ENCODE results near the gene EIF2B4. TPM values are rescaled to one million over a fixed set of nuclear protein-coding genes. Genes with fewer than 3 reads are reported as not detected.
A peak's percentile ranks its signal among the peaks of the same experiment; 100 is the strongest.

EIF2B4 gene
- total RNA-seq, 1 experiment from 2014 or later: 67.2 TPM

DNA sequence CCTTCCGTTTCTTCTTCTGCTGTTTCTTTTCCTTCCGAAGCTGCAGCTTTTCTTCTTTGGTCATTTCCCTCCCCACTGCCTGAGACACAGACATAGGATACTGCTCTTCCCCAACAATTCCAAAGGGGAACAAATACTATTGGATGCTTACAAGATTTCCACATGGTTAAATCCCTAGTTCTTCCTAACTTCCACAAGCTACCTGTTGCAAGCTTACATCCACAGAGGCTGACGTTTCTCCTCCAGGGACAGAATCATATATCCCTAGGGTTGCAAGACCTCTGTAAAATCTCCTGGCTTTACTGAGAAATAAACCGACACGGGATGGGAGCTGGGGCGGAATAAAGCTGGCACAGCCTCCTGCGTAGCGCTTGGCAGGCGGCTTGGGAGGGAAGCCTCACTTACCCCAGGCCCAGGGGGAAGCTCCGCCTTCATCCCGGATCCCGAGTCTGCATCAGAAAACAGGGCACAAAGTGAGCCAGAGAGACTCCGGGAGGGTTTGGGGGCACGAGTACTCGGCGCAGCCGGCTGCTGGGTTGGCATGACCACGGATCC, 590 bp downstream of the EIF2B4 start:
- no CpG with 5 or more reads among the region's 18 CpGs for WGBS (ENCODE audit: extremely low coverage, insufficient read length, low lambda C conversion rate)

More for the DNA sequence above, 590 bp downstream of the EIF2B4 start:
- Histone ChIP-seq H3K4ac (ENCODE audit: low read depth, low read length) (no peak overlapping the region), H3K4me1 (ENCODE audit: insufficient read depth, low read length) (peaks cover 3% of the 10 kb centered on the region; the same call in 1 of the 2 replicates), H3K27ac (ENCODE audit: insufficient read length, low read depth, low read length) (no peak overlapping the region), H2BK120ac (ENCODE audit: low read depth, low read length, poor library complexity, severe bottlenecking) (no peak overlapping the region), H3K4me2 (ENCODE audit: insufficient read depth, insufficient read length, low read length) (peak overlapping the region; percentile 91), H2BK5ac (ENCODE audit: insufficient read length, low read length) (no peak overlapping the region), H2BK12ac (ENCODE audit: insufficient read length, low read depth, low read length) (no peak overlapping the region), H2BK20ac (ENCODE audit: low read depth, low read length, poor library complexity, severe bottlenecking) (no peak overlapping the region), H3K18ac (ENCODE audit: insufficient read length, low read depth, low read length) (peak overlapping the region; percentile 53), H3K79me1 (ENCODE audit: insufficient read depth, low read depth, low read length, poor library complexity, severe bottlenecking) (peaks cover 3% of the 10 kb centered on the region), H4K8ac (replicated peaks; ENCODE audit: insufficient read length, low read depth, low read length) (no peak overlapping the region), H2BK15ac (ENCODE audit: low read depth, low read length) (no peak overlapping the region), H3K9ac (ENCODE audit: extremely low read depth, insufficient read length, low read length) (peak overlapping the region; percentile 79), H4K5ac (ENCODE audit: insufficient read length, low read depth, low read length) (no peak overlapping the region), H3K14ac (ENCODE audit: insufficient read depth, low read length) (peak overlapping the region; percentile 76), H3K23ac (ENCODE audit: insufficient read length, low read depth, low read length) (no peak overlapping the region), H2AK5ac (ENCODE audit: insufficient read length, low read length) (no peak overlapping the region), H3K23me2 (ENCODE audit: insufficient read length, low read depth, low read length, poor library complexity, severe bottlenecking) (peaks cover 12% of the 10 kb centered on the region), H3K27me3 (ENCODE audit: insufficient read depth, low read length) (no peaks in the 10 kb centered on the region), H3K56ac (ENCODE audit: insufficient read length, low read depth, low read length) (no peak overlapping the region), H4K20me1 (ENCODE audit: control insufficient read depth, insufficient read depth, insufficient read length) (no peaks in the 10 kb centered on the region), H2AFZ (ENCODE audit: low read length) (no peak overlapping the region), H3K79me2 (ENCODE audit: insufficient read depth, low read length) (peaks cover 5% of the 10 kb centered on the region; the same call in 1 of the 2 replicates), H3T11ph (ENCODE audit: low read length) (no peak overlapping the region), H3K9me3 (ENCODE audit: control insufficient read depth, low read depth, low read length) (no peaks in the 10 kb centered on the region), H4K91ac (ENCODE audit: insufficient read length, low read depth, low read length) (no peak overlapping the region)
- peaks cover 43 to 63% (median 63%) of the 10 kb centered on the region in 3 experiments; a peak in 6 of 7 replicates for H3K36me3 Mint-ChIP-seq (ENCODE audit: insufficient read depth in 1 of 3, low read depth in 3 of 3)
- H3K9me3 Mint-ChIP-seq: peaks cover 0 to 3% of the 10 kb centered on the region in 2 experiments; a peak in 1 of 5 replicates
- TF ChIP-seq, protein P1, sequence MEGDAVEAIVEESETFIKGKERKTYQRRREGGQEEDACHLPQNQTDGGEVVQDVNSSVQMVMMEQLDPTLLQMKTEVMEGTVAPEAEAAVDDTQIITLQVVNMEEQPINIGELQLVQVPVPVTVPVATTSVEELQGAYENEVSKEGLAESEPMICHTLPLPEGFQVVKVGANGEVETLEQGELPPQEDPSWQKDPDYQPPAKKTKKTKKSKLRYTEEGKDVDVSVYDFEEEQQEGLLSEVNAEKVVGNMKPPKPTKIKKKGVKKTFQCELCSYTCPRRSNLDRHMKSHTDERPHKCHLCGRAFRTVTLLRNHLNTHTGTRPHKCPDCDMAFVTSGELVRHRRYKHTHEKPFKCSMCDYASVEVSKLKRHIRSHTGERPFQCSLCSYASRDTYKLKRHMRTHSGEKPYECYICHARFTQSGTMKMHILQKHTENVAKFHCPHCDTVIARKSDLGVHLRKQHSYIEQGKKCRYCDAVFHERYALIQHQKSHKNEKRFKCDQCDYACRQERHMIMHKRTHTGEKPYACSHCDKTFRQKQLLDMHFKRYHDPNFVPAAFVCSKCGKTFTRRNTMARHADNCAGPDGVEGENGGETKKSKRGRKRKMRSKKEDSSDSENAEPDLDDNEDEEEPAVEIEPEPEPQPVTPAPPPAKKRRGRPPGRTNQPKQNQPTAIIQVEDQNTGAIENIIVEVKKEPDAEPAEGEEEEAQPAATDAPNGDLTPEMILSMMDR (conservative IDR thresholded peaks at IDR 0.05): no peak
- peak; percentile 78 for DNase-seq
- peak overlapping the region; percentile 21 to 99 (median 95); a peak in 6 of 7 replicates for H3K27ac Mint-ChIP-seq
- H3K27me3 Mint-ChIP-seq (ENCODE audit: low read depth): no peaks in the 10 kb centered on the region
- H3K4me1 Mint-ChIP-seq: peaks cover 13 to 22% of the 10 kb centered on the region in 2 experiments
- H3K4me3 Mint-ChIP-seq: peak overlapping the region; percentile 98 to 99
